Activated naive CD4-positive, alpha-beta T cell treated with anti-CD3 and anti-CD28 coated beads, Interleukin-2, amount 50 U/mL, for 72 hours (primary cell): Measurements from ENCODE around the gene ZBTB20. TPM values are rescaled to one million over a fixed set of nuclear protein-coding genes. Genes with fewer than 3 reads are reported as not detected.
A peak's percentile ranks its signal among the peaks of the same experiment; 100 is the strongest.

ENCODE experiments used
- ATAC-seq, 2 donors: fragments of 150-1000 bp; cut with Tn5 transposase; 2 replicates each; pipeline ENCODE4 v1.10.0; 2021; ENCODE audit warnings: mild to moderate bottlenecking in 2 of 2, moderate library complexity in 2 of 2
- DNase-seq, 2 donors: peaks; one replicate each; pipeline ENCODE4 v3.0.0; 2021 to 2022; ENCODE audit warnings: low spot score in 2 of 2
- H3K27ac Mint-ChIP-seq, 2 donors: one replicate each; pipeline ENCODE4 v1.8.0; 2022; ENCODE audit warnings: mild to moderate bottlenecking in 2 of 2, mixed read lengths in 2 of 2
- H3K36me3 Mint-ChIP-seq, 2 donors: one replicate each; pipeline ENCODE4 v1.8.0; 2022; ENCODE audit warnings: mixed read lengths in 2 of 2
- H3K9me3 Mint-ChIP-seq, 2 donors: one replicate each; pipeline ENCODE4 v1.8.0; 2022; ENCODE audit warnings: mixed read lengths in 2 of 2
- total RNA-seq, 2 donors: library from RNA; stranded (reverse); gene quantifications; one replicate each; pipeline ENCODE4 v1.2.3, GENCODE V29; 2022

The ZBTB20 gene
- total RNA-seq, 2 donors from 2014 or later: 9.2 to 10.8 TPM

GRCh38 chr3:114508208-114508607 lies 638.9 kb downstream of the ZBTB20 start:
- DNase-seq: no peak
- no peaks in the 10 kb centered on the region for H3K36me3 Mint-ChIP-seq
- no peak overlapping the region for H3K27ac Mint-ChIP-seq
- H3K9me3 Mint-ChIP-seq: peaks cover 0 to 4% of the 10 kb centered on the region in 2 donors
- no peak for ATAC-seq

GRCh38 chr3:114506591-114507300 lies 640.3 kb downstream of the ZBTB20 start:
- no peak for DNase-seq
- H3K9me3 Mint-ChIP-seq: no peaks in the 10 kb centered on the region
- ATAC-seq: no peak
- H3K27ac Mint-ChIP-seq: no peak overlapping the region
- H3K36me3 Mint-ChIP-seq: no peaks in the 10 kb centered on the region

- Mint-ChIP-seq H3K27ac (no peak overlapping the region), H3K9me3 (no peaks in the 10 kb centered on the region), H3K36me3 (no peaks in the 10 kb centered on the region)
- ATAC-seq: peak; percentile 87 to 94
- peak in 1 of 2 donors; percentile 7 for DNase-seq
Measured at GRCh38 chr3:114504941-114505628, 642.0 kb downstream of the ZBTB20 start.

GRCh38 chr3:114502204-114502603 lies 644.9 kb downstream of the ZBTB20 start:
- peak in 1 of 2 donors; percentile 25 for ATAC-seq
- Mint-ChIP-seq H3K9me3 (no peaks in the 10 kb centered on the region), H3K36me3 (no peaks in the 10 kb centered on the region), H3K27ac (no peak overlapping the region)
- no peak for DNase-seq

GRCh38 chr3:114499976-114500375 lies 647.1 kb downstream of the ZBTB20 start:
- no peak overlapping the region for H3K27ac Mint-ChIP-seq

GRCh38 chr3:114498539-114499370 lies 648.3 kb downstream of the ZBTB20 start:
- H3K27ac Mint-ChIP-seq: no peak overlapping the region
- H3K9me3 Mint-ChIP-seq: no peaks in the 10 kb centered on the region
- no peak for ATAC-seq
- H3K36me3 Mint-ChIP-seq: no peaks in the 10 kb centered on the region
- DNase-seq: no peak

More at GRCh38 chr3:114499976-114500375, 647.1 kb downstream of the ZBTB20 start:
- ATAC-seq (peak; percentile 77 to 82), DNase-seq (no peak)
- H3K9me3 Mint-ChIP-seq: no peaks in the 10 kb centered on the region
- no peaks in the 10 kb centered on the region for H3K36me3 Mint-ChIP-seq

GRCh38 chr3:114496874-114497273 lies 650.2 kb downstream of the ZBTB20 start:
- H3K36me3 Mint-ChIP-seq: no peaks in the 10 kb centered on the region
- DNase-seq (no peak), ATAC-seq (no peak)
- no peak overlapping the region for H3K27ac Mint-ChIP-seq
- H3K9me3 Mint-ChIP-seq: no peaks in the 10 kb centered on the region

- Mint-ChIP-seq H3K36me3 (no peaks in the 10 kb centered on the region), H3K27ac (no peak overlapping the region), H3K9me3 (no peaks in the 10 kb centered on the region)
- no peak for DNase-seq
- no peak for ATAC-seq
Measured at GRCh38 chr3:114496466-114496865, 650.6 kb downstream of the ZBTB20 start.

GRCh38 chr3:114496021-114496434 lies 651.1 kb downstream of the ZBTB20 start:
- Mint-ChIP-seq H3K36me3 (no peaks in the 10 kb centered on the region), H3K9me3 (no peaks in the 10 kb centered on the region), H3K27ac (no peak overlapping the region)
- DNase-seq (no peak), ATAC-seq (no peak)

GRCh38 chr3:114494498-114494897 lies 652.6 kb downstream of the ZBTB20 start:
- no peak for DNase-seq
- Mint-ChIP-seq H3K36me3 (no peaks in the 10 kb centered on the region), H3K9me3 (no peaks in the 10 kb centered on the region), H3K27ac (peak overlapping the region in 1 of 2 donors; percentile 13)
- peak; percentile 44 to 78 for ATAC-seq

GRCh38 chr3:114490829-114491228 lies 656.3 kb downstream of the ZBTB20 start:
- H3K27ac Mint-ChIP-seq: no peak overlapping the region
- H3K9me3 Mint-ChIP-seq: no peaks in the 10 kb centered on the region
- ATAC-seq (no peak), DNase-seq (no peak)
- H3K36me3 Mint-ChIP-seq: no peaks in the 10 kb centered on the region

GRCh38 chr3:114487502-114487901 lies 659.6 kb downstream of the ZBTB20 start:
- Mint-ChIP-seq H3K27ac (no peak overlapping the region), H3K36me3 (no peaks in the 10 kb centered on the region), H3K9me3 (no peaks in the 10 kb centered on the region)
- no peak for ATAC-seq
- no peak for DNase-seq

- Mint-ChIP-seq H3K27ac (no peak overlapping the region), H3K36me3 (no peaks in the 10 kb centered on the region), H3K9me3 (peaks cover 0 to 5% of the 10 kb centered on the region in 2 donors)
- ATAC-seq (no peak), DNase-seq (no peak)
Measured at GRCh38 chr3:114484919-114485318, 662.2 kb downstream of the ZBTB20 start.

- Mint-ChIP-seq H3K36me3 (no peaks in the 10 kb centered on the region), H3K9me3 (peaks cover 0 to 5% of the 10 kb centered on the region in 2 donors), H3K27ac (peak overlapping the region in 1 of 2 donors; percentile 15)
- no peak for ATAC-seq
- no peak for DNase-seq
Measured at GRCh38 chr3:114481113-114481512, 666.0 kb downstream of the ZBTB20 start.

- H3K9me3 Mint-ChIP-seq: peaks cover 0 to 5% of the 10 kb centered on the region in 2 donors
- no peak for DNase-seq
- H3K36me3 Mint-ChIP-seq: no peaks in the 10 kb centered on the region
- H3K27ac Mint-ChIP-seq: no peak overlapping the region
- no peak for ATAC-seq
Measured at GRCh38 chr3:114480442-114480841, 666.6 kb downstream of the ZBTB20 start.

GRCh38 chr3:114478801-114479200 lies 668.3 kb downstream of the ZBTB20 start:
- H3K27ac Mint-ChIP-seq: no peak overlapping the region
- ATAC-seq (no peak), DNase-seq (no peak)
- H3K9me3 Mint-ChIP-seq: peaks cover 0 to 6% of the 10 kb centered on the region in 2 donors
- H3K36me3 Mint-ChIP-seq: no peaks in the 10 kb centered on the region

- ATAC-seq (no peak), DNase-seq (no peak)
- Mint-ChIP-seq H3K27ac (no peak overlapping the region), H3K9me3 (peaks cover 0 to 8% of the 10 kb centered on the region in 2 donors), H3K36me3 (no peaks in the 10 kb centered on the region)
Measured at GRCh38 chr3:114476511-114476910, 670.6 kb downstream of the ZBTB20 start.
